HepG2 (cell line): Measurements from ENCODE around the gene ASXL1. TPM values are rescaled to one million over a fixed set of nuclear protein-coding genes. Genes with fewer than 3 reads are reported as not detected.

ENCODE experiments used
- AKNA ChIP-seq: sonication (generic); formaldehyde crosslinking; IDR thresholded peaks from 2 replicates; pipeline ENCODE4 v1.4.0; 2020; ENCODE audit warnings: missing genetic modification reagents, borderline replicate concordance
- ATF7 ChIP-seq, 2 experiments: fragments of 450-650 bp in 1 of 2; sonication (generic) in 1 of 2; formaldehyde crosslinking in 1 of 2; IDR thresholded peaks; 2 replicates each; pipeline versions ENCODE4 v1.4.0 to v1.6.1; 2016 to 2020; ENCODE audit warnings: antibody characterized with exemption in 1 of 2, mild to moderate bottlenecking in 1 of 2, missing genetic modification reagents in 1 of 2
- ETV5 ChIP-seq: IDR thresholded peaks from 2 replicates; pipeline ENCODE4 v1.6.1; 2018; ENCODE audit warnings: missing biosample characterization, missing genetic modification reagents, inconsistent platforms, borderline replicate concordance
- HIVEP1 ChIP-seq: sonication (generic); formaldehyde crosslinking; IDR thresholded peaks from 2 replicates; pipeline ENCODE4 v1.4.0; 2020; ENCODE audit warnings: mild to moderate bottlenecking, missing genetic modification reagents
- HNRNPLL ChIP-seq: fragments of 200-400 bp; formaldehyde crosslinking; IDR thresholded peaks from 2 replicates; pipeline ENCODE4 v1.6.1; 2017; ENCODE audit warnings: mild to moderate bottlenecking, low read depth, low read length; ENCODE audit not compliant: poor library complexity, severe bottlenecking
- IRX3 ChIP-seq: sonication (generic); formaldehyde crosslinking; IDR thresholded peaks from 2 replicates; pipeline ENCODE4 v1.8.1; 2023; ENCODE audit warnings: mild to moderate bottlenecking, low read depth, missing genetic modification reagents, borderline replicate concordance
- JDP2 ChIP-seq: sonication (generic); formaldehyde crosslinking; IDR thresholded peaks from 2 replicates; pipeline ENCODE4 v1.8.1; 2022; ENCODE audit warnings: missing genetic modification reagents, borderline replicate concordance
- NCOR1 ChIP-seq: fragments of 200-600 bp; sonication (generic); IDR thresholded peaks from 2 replicates; pipeline ENCODE4 v1.7.0; 2017; ENCODE audit warnings: antibody characterized with exemption, low read length, borderline replicate concordance
- NFIB ChIP-seq: sonication (generic); formaldehyde crosslinking; IDR thresholded peaks from 2 replicates; pipeline ENCODE4 v1.9.0; 2021; ENCODE audit warnings: missing genetic modification reagents, mild to moderate bottlenecking, borderline replicate concordance
- RBM39 ChIP-seq: fragments of 200-400 bp; formaldehyde crosslinking; IDR thresholded peaks from one replicate; pipeline ENCODE4 v1.6.1; 2018; ENCODE audit warnings: antibody characterized with exemption, mild to moderate bottlenecking, low read depth, low read length; ENCODE audit not compliant: poor library complexity, severe bottlenecking
- RORA ChIP-seq: sonication (generic); formaldehyde crosslinking; IDR thresholded peaks from 2 replicates; pipeline ENCODE4 v1.5.0; 2020; ENCODE audit warnings: mild to moderate bottlenecking, missing genetic modification reagents, moderate library complexity
- SALL1 ChIP-seq: sonication (generic); formaldehyde crosslinking; IDR thresholded peaks from 2 replicates; pipeline ENCODE4 v1.8.0; 2022; ENCODE audit warnings: mild to moderate bottlenecking, missing genetic modification reagents
- SIX4 ChIP-seq: sonication (generic); formaldehyde crosslinking; IDR thresholded peaks from 2 replicates; pipeline ENCODE4 v1.4.0; 2020; ENCODE audit warnings: missing genetic modification reagents
- SMARCE1 ChIP-seq: fragments of 450-650 bp; IDR thresholded peaks from 2 replicates; pipeline ENCODE4 v1.6.1; 2017; ENCODE audit warnings: borderline replicate concordance
- TARDBP ChIP-seq: sonication (generic); formaldehyde crosslinking; IDR thresholded peaks from 2 replicates; pipeline ENCODE4 v1.8.0; 2022; ENCODE audit warnings: mild to moderate bottlenecking, missing genetic modification reagents
- ZNF224 ChIP-seq: sonication (generic); formaldehyde crosslinking; IDR thresholded peaks from 2 replicates; pipeline ENCODE4 v1.5.0; 2020; ENCODE audit warnings: mild to moderate bottlenecking, missing genetic modification reagents
- ZNF432 ChIP-seq: sonication (generic); formaldehyde crosslinking; IDR thresholded peaks from 2 replicates; pipeline ENCODE4 v1.5.0; 2020; ENCODE audit warnings: missing genetic modification reagents, mild to moderate bottlenecking, borderline replicate concordance
- ZNF597 ChIP-seq: sonication (generic); formaldehyde crosslinking; IDR thresholded peaks from 2 replicates; pipeline ENCODE4 v1.5.0; 2020; ENCODE audit warnings: missing genetic modification reagents
- ZNF691 ChIP-seq: sonication (generic); formaldehyde crosslinking; IDR thresholded peaks from 2 replicates; pipeline ENCODE4 v1.4.0; 2020; ENCODE audit warnings: missing genetic modification reagents, low read depth, mild to moderate bottlenecking, borderline replicate concordance
- ZNF704 ChIP-seq: sonication (generic); formaldehyde crosslinking; IDR thresholded peaks from 2 replicates; pipeline ENCODE4 v1.8.1; 2023; ENCODE audit warnings: mild to moderate bottlenecking, inconsistent platforms, moderate library complexity, missing genetic modification reagents, borderline replicate concordance
- ZZZ3 ChIP-seq: sonication (generic); formaldehyde crosslinking; IDR thresholded peaks from 2 replicates; pipeline ENCODE4 v1.4.0; 2020; ENCODE audit warnings: missing genetic modification reagents, mild to moderate bottlenecking, borderline replicate concordance
- polyA plus RNA-seq, 8 experiments: library from polyadenylated mRNA; depleted of rRNA in 3 of 8; stranded (reverse) in 7 of 8; unstranded in 1 of 8; fragments of >200 nt; fragmentation: Illumina TruSeq in 4 of 8; extraction: Trizol in 4 of 8; gene quantifications; 2 replicates each; pipeline versions ENCODE4 v1.2.1 to v1.2.3, GENCODE V29; 2011 to 2016; ENCODE audit warnings: low read depth in 4 of 8, missing spikeins in 1 of 8, mixed read lengths in 1 of 8; ENCODE audit not compliant: insufficient read depth in 1 of 8
- total RNA-seq, 5 experiments: library from RNA; depleted of rRNA; stranded (reverse); fragments of >200 nt; fragmentation: Illumina TruSeq; extraction: Trizol; gene quantifications; 2 replicates each; pipeline ENCODE4 v1.2.3, GENCODE V29; 2016; ENCODE audit warnings: low read depth in 1 of 5

Gene ASXL1
- total and polyA plus RNA-seq, 2 of the 13 experiments (the other 11 are each of a cell fraction or from before 2014, with no cell fraction given) = 62.1 to 74.8 TPM

GRCh38 chr20:32484225-32484957, 126.3 kb downstream of the ASXL1 start (continued):
- no peak for TF ChIP-seq TARDBP (CRISPR knock-in tag)
- TF ChIP-seq AKNA (CRISPR knock-in tag) = no peak
- no peak for TF ChIP-seq ZNF691 (CRISPR knock-in tag)
- no peak for TF ChIP-seq IRX3 (CRISPR knock-in tag)
- TF ChIP-seq ZZZ3 (CRISPR knock-in tag) = no peak
- TF ChIP-seq SMARCE1 = no peak
- peak; percentile 50 for TF ChIP-seq RBM39
- TF ChIP-seq RORA (CRISPR knock-in tag) = no peak
- TF ChIP-seq HNRNPLL = peak; percentile 40
- TF ChIP-seq HIVEP1 (CRISPR knock-in tag) = no peak
- no peak for TF ChIP-seq ETV5 (CRISPR knock-in tag)
- TF ChIP-seq ZNF432 (CRISPR knock-in tag) = no peak
- no peak for TF ChIP-seq JDP2
- TF ChIP-seq ZNF224 (CRISPR knock-in tag) = no peak
- TF ChIP-seq SALL1 (CRISPR knock-in tag) = no peak; the same call in 1 of the 2 replicates
- no peak for TF ChIP-seq ZNF704 (CRISPR knock-in tag)
- TF ChIP-seq ATF7 (IDR thresholded peaks at IDR 0.05) = no peak
- TF ChIP-seq ATF7 (CRISPR knock-in tag; IDR thresholded peaks at IDR 0.05) = no peak
- no peak for TF ChIP-seq ZNF597 (CRISPR knock-in tag)
- no peak for TF ChIP-seq SIX4 (CRISPR knock-in tag)
- no peak for TF ChIP-seq NFIB (CRISPR knock-in tag)
- TF ChIP-seq NCOR1 = 0 out of 2 replicates have a peak, but pooled peaks have one; percentile 4
